Stimulated activated CD4-positive, alpha-beta T cell treated with anti-CD3 and anti-CD28 coated beads, Interleukin-12 subunit alpha, Interleukin-12 subunit beta, amount 100 ng/mL, for 24 hours (primary cell): ENCODE data around the gene SDCCAG8.

Experiments used
- DNase-seq, 2 experiments: peaks; one replicate each; pipeline ENCODE4 v3.0.0-alpha.2; 2020; ENCODE audit warnings: low read depth in 2 of 2

The SDCCAG8 gene

GRCh38 chr1:243420016-243420945, 164.4 kb downstream of the SDCCAG8 start:
- no peak for DNase-seq

DNA sequence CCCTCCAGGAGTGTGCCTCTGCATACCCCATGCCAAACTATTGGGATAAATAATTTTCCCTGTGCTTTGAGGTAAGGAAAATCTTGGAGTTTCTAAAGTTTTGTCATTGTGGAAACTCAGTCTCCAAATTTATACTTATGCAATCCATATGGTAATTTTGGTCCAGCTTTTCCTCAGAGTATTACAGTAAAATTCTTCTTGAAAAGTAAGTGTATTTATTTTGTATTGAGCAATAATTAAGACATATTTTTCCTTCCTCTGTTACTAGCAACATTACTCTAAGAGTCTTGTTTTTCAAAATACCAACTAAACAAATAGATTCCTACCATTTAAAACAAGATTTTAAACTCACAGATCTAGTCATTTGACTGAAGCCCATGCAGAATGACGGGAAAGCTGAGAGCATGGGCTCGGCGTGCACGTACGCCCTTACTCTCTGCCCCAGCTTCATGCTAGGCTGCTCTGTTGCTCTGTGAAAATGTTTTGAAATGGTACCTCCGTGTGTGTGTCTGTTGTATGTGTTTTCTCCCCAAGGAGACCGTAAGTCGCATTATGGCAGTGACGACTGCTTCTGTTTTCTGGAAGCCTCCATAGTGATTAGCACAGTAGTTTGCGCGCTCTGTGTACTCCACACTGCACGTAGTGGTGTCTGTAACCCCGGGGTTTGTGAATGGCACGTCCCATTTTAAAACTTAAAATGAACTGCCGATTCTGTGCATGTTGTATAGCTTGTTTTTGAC, 165.3 kb downstream of the SDCCAG8 start:
- DNase-seq = no peak

DNA sequence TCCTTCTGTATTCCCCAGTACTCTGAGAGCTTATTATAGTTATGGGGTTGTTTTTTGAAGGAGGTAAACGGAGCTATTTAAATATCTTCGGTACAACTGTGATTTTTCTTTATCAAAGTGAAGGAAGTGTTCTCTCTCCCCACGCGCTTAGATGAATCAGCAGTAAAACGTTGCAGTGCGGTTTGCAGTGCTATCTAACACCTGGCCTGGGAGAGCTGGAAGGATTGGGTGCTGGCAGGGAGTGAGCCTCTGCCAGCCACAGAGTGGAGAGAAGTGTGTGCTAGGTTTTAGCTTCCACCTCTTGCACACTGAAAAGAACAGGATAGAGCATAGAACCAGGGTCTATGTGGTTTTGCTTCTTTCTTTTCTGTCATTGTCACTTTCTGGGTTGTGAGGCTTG, 165.9 kb downstream of the SDCCAG8 start:
- DNase-seq = peak in 1 of 2 experiments; percentile 12

GRCh38 chr1:243422362-243422761, 166.5 kb downstream of the SDCCAG8 start:
- DNase-seq = no peak

DNA sequence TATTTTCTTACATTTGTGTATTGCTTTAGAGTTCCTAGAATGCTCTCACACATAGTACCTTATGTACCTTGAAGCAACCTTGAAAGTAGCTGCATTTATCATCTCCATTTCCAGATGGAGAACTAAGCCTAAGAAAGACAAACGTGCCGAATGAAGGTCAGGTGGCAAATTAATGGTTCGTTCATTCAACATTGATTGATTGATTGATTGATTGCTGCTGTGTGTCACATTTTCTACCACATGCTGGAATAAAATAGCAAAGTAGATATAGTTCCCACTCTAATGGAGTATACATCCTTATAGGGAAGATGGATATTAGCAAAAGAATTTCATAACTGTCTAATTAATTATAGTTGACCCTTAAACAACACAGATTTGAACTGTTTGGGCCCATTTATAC, 172.2 kb downstream of the SDCCAG8 start:
- no peak for DNase-seq

GRCh38 chr1:243428617-243429342, 172.9 kb downstream of the SDCCAG8 start:
- DNase-seq = no peak

GRCh38 chr1:243431591-243431990, 175.8 kb downstream of the SDCCAG8 start:
- no peak for DNase-seq

GRCh38 chr1:243432136-243432535, 176.3 kb downstream of the SDCCAG8 start:
- DNase-seq = no peak

GRCh38 chr1:243433737-243434370, 178.0 kb downstream of the SDCCAG8 start:
- DNase-seq = no peak

GRCh38 chr1:243434594-243434993, 178.8 kb downstream of the SDCCAG8 start:
- DNase-seq = no peak

DNA sequence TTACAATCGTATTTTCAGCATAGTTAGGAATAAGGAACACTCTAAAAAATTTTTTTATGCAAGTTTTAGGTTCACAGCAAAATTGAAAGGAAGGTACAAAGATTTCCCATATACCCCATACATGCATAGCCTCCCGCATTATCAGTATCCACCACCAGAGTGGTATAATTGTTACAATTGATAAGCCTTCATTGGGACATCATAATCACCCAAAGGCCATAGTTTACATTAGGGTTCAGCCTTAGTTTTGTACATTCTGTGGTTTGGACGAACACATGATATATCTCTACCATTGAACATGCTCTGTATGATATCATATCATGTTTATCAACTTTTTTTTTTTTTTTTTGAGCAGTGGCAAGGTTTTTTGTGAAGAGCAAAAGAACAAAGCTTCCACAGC, 180.0 kb downstream of the SDCCAG8 start:
- DNase-seq = no peak

DNA sequence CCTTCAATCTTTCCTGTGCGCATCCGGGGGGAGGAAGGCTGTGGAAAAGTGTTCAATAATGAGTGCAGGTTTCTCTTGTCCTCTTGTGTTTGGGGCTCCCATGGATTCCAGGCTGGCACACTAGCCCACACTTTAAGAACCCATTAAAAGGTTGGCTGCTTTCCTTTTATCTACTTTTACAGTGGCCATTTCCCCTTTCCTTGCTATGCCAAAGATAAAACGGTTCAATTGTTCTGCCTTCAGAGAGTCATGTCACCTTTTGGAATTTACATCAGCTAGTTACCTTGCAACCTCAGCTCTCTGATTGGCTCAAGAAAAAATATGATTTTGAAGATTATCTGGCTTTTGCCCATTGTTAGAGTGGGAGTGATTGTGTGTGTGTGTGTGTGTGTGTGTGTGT, 182.3 kb downstream of the SDCCAG8 start:
- DNase-seq = no peak

- no peak for DNase-seq
Observed at GRCh38 chr1:243438815-243439214, 183.0 kb downstream of the SDCCAG8 start.

DNA sequence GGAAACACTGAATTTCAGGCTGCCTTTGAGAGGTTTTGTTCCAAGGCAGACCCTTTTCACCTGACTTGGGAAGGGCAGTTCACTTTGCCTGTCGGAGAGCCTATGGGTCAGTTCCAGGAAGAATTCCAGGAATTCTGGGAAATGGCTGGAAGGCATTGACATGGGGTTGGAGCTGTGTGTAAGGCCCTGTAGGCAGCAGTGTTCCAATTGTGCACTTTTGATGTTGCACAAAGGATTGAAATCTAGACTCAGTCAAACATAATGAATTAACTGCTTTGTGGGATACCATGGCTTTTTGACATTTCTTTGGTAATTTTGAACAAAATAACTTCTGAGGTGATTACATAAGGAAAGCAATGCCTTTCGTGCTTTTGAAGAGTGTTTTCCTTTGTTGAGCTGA, 184.6 kb downstream of the SDCCAG8 start:
- DNase-seq = no peak

DNA sequence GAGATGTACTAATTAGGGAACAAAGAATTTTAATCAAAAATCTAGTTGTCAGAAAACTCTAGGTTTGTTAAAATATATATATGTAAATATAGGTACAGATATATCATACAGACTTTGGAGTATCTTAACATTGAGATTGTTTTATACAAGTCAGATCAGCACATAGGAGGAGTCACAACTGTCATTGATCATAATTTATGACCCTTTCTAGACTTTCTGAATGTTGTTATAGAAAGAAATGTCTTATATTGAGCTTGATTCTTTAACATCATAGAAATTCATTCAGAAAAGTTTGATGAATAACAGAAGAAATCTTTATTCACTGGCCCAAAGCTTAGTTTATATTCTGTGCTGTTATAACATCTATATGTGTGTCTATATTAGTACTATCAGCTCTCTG, 185.8 kb downstream of the SDCCAG8 start:
- no peak for DNase-seq

DNA sequence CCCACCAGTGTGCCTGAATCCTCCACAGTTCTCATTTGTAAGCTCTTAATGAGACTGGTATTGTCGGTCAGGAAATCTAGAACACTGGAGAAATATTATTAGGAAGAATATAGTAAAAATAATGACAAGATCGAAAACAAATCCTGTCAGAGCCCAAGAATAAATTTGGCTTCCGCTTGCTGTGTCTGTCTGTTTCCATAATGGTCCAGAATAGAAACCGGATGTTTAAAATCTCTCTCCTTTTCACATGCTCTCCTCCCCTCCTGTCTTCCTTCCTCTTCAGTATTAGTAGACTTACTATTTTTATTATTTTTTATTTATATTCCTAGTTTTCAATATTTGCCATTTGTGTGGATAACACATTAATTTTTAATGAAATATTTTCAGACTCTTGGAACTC, 187.7 kb downstream of the SDCCAG8 start:
- no peak for DNase-seq

GRCh38 chr1:243447347-243447746, 191.5 kb downstream of the SDCCAG8 start:
- DNase-seq = no peak

DNA sequence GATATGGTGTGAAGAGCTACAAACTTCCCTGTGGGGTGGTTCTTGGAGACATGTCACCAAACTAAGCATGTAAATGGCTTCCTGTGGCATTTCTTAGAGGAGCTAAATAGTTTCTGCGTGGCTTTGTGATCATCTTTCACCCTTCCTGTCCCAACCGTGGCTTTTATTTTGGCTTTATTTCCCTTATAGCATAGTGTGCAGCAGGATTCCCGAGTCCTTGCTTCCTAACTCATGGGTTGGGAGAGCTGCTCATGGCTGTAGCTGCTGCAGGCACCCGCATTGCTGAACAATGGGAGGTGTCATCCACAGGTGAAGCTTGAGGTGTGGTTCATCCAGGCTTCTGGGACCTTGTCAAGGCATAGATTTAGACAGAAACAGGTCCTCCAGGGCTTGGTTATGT, 192.0 kb downstream of the SDCCAG8 start:
- DNase-seq = no peak

- no peak for DNase-seq
Observed at GRCh38 chr1:243449373-243449772, 193.5 kb downstream of the SDCCAG8 start.

DNA sequence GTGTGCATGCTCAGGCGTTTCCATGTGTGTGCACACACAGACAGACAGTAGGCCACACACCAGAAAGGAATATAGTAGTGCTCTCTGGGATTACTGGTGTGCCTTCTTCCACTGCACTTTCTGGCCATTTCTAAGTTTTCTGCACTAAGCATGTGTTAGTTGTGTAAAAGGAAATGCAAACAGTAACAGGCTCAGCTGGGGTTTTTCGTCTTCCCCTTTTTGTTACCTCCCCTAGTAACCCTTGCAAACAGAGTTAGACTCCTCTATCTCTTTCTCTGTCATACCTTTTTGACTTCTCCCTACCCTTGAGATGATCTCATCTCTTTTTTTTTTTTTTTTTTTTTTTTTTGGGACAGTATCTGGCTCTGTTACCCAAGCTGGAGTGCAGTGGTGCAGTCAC, 196.3 kb downstream of the SDCCAG8 start:
- no peak for DNase-seq

- DNase-seq = no peak
Observed at GRCh38 chr1:243454328-243454997, 198.6 kb downstream of the SDCCAG8 start.
